Ureter (tissue), 1 donor: ENCODE data around the gene C11orf65. TPM values are rescaled to one million over a fixed set of nuclear protein-coding genes. Genes with fewer than 3 reads are reported as not detected.

Experiments used
- DNase-seq: peaks from one replicate; pipeline ENCODE4 v3.0.0-alpha.2; 2020; ENCODE audit warnings: low spot score
- total RNA-seq: library from RNA; stranded (reverse); gene quantifications from one replicate; pipeline ENCODE4 v1.2.4, GENCODE V29; 2023
- donor health status: DM: yes; HTN: yes; CAD: no.

C11orf65 gene, protein sequence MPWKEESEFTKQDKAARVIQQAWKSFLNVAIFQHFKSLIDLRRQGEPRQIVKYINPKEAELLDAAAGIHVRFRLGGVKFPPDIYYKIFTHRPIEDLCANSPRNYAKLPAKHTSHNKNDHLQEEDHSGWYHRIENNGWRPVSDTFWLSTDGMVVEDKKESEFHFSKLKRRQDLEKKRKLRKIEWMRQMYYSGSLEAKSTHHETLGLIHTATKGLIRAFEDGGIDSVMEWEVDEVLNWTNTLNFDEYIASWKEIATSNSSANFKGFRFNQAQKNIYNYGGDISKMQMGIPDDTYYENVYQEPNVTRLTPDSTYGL
- total RNA-seq = 1.5 TPM

DNA sequence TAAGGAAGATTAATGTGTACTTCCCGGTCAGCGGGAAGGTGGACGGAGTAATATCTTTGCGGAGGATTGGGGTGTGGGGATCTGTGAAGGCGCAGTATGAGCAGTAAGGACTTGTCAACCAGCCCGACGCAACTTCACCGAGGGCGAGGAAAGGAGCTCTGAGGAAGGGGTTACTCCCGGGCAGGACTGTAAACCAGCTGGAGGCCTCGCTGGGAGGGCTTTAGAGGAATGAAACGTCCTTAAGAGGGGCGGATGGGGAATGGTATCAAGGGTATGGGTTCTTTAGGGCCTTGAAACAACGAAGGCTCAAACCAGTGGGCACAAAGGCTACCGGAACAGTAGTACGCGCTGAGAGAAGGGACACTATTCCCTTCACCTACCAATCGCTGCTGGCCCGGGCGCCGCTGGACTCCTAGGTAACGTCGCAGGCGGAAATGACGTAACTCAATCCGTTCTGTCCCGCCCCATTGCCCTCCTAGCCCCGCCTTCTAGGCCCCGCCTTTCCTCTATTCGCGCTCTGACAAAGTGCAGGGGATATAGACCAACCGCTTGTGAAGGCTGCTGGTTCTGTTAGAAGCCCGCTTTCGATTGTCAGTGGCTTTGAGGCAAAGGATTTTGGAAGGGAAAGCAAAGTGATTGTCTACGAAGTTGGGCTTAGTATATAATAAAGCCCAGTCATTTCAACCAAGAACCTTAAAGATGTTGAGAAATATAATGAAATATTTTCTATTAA is at the start of gene C11orf65:
TSS of gene C11orf65 (minus strand) at position 439 of the 733 bp plus-strand sequence. CDS start 5,970 bp downstream, outside the sequence.
- DNase-seq = peak; percentile 97

DNA sequence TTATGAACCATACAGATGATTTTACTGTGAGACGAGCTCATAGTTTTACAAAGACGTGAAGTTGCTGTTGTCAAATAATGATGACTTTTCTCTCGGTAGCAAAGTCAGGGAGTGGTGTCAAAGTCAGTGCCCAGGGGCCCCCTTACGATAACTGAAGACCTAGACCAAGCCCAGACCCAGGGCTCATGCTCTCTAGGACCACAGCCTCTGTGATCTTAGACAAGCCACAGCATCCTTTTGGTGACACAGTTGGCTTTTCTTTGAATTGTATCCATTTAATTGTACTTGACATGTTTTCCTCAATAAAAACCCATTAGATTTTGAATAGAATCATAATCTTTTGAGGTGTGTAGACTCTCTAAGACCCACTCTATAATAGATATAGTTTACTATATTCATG is 48.8 kb upstream of the C11orf65 start:
- no peak for DNase-seq

DNA sequence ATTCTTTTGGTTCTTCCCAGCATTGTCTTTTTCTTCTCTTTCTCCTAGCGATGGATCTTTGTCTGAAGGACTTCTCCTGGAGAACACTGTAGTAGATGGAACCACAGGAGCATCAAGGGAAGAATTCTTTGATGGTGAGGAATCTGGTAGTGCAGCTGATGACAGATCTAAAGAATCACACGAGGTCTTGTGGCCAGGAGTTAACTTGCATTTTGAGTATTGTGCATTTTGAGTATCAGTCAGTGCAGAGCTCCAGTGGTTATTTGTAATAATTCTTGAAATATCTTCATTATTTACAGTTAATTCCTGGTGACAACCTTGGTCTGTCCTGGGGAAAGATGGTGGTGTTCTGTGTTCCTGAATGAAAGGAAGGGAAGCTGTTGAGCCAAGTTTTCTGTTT is 45.4 kb upstream of the C11orf65 start:
- DNase-seq = no peak

DNA sequence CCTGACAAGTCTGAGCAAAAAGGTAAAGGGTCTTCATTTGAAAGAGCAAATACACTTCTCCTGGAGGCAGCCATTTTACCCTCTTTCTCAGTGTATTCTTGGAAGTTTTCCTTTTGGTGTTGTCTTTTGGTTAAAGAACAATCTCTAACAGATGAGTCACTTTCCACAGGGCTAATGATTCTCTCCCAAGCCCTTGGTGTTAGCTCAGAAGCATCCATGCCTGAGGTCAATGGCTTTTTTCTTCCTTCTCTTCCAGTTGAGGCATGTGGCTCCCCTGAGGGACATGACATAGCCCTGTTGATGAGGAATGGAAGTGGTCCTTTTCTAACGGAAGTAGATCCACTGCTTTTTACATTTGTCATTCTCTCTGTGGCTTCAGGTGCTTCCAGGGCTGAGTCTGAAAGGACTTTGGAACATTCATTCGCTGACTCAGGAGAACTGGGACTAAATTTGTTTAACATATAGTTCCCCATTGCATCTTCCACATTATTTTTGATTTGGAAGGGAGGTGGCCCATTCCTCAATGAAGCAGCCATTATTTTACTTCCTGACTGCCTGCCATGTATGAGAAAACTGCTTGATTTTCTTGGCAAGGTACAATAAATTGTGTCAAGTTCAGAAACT is 44.6 kb upstream of the C11orf65 start:
- no peak for DNase-seq

DNA sequence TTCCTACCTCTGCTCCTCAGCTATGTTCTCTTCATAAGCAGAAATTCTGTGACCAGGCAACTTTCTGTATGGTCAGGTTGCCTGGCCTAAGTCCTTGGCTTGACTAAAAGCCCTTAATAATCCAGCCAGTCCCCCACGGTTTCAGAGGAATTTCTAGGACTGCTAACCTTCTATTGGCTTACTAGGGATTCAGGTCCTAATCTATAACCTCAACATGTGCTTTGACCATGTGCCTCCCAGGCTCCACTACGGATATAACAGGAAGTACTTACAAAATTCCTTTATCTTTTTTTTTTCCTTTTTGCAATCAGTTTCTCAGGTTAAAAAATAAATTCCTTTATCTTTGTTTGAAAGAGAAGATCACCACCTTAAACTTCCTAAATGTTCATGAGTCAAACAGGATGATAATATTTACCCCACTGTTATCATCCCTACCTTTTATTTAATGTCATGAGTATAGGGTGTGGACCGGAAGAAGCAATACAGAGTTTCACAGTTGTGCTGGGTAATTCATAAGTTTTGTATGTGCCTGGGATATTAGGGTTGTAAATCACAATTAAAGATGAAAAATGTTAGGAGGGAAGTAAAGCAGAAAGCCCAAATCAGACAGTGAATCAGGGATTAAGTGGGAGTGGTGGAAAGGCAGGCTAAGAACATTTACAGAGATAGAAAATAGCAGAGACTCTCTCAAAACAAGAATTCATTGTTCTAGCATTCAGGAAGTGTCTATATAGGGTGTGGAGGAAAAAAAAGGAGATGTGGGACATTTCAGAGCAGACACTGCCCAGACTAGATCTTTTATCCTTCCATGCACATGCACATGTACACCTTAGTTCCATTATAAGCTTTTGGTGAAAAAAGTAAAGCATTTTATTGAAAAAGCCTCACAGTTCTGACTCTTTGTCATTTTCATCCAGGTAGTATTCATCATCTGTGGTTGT is 41.6 kb upstream of the C11orf65 start:
- no peak for DNase-seq

DNA sequence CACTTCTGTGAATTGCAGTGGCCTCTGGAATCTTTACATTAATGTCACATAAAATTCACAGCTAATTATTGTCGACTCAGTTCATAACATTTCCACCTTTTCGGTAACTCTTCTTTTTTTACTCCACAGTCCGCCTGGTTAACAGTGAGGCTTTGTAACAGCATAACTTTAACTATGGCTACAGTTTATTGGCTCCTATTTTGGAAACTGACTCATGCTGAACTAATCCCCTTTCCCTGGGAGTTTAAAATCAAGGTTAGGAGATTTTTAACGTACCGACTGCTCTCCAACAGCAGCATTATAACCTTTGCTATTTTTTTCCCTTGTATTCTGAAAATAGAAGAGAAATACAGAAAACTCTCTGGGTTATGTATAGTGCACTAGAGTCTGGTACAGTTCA is 34.1 kb upstream of the C11orf65 start:
- no peak for DNase-seq

DNA sequence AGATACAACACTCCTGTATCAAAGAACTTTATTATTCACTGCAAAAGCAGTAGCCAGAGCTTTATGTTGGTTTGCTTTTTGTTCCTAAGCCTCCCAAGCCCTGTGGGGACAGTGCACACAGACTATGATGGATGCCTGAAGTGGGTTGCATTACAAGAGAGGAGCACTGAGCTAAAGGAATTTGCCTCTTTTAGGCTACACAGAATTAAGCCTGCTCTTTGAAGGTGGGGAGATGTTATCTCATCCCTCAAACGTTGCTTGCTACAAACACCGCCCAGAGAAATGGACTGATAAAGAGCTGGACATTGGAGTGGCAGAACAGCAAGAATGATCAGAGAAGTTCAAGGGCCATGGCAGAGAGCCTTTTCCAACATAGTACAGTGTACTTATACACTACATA is 33.4 kb upstream of the C11orf65 start:
- no peak for DNase-seq

DNA sequence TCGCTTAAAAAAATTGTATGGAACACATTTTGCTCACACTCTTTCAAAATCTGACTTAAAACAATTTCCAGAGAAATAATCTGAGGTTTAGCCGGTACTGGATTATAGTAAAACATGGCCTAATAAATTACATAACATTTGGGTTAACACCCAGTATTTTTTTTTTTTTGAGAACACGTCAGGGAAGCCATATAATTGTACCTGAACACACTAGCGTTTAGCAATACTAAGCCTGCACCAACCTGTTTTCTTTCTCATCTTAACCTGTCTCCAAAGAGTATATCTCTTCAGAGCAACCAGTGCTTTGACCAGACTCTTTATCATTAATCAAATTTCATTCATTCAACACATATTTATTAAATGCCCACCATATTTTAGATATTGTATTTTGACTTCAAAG is 32.8 kb upstream of the C11orf65 start:
- DNase-seq = no peak

DNA sequence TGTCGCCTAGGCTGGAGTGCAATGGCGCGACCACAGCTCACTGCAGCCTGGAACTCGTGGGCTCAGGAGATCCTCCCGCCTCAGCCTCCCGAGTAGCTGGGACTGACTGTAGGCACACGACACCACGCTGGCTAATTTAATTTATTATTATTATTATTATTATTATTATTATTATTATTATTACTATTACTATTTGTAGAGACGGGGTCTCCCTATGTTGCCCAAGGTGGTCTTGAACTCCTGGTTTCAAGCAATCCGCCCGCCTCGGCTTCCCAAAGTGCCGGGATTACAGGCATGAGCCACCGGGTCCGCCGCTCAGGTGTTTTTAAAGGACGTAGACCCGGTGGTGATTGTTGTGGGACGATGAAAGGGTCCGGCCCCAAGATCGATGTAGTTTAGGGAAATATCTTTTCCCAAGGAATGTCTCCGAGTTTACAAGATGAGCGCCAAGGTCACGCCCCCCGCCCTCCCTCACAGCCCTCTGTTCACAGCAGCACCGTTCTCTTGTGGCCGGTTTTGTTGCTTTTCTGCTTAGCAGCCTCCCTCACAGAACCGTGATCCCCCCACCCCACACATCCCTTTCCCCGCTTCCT is 31.6 kb upstream of the C11orf65 start:
- peak; percentile 44 for DNase-seq

DNA sequence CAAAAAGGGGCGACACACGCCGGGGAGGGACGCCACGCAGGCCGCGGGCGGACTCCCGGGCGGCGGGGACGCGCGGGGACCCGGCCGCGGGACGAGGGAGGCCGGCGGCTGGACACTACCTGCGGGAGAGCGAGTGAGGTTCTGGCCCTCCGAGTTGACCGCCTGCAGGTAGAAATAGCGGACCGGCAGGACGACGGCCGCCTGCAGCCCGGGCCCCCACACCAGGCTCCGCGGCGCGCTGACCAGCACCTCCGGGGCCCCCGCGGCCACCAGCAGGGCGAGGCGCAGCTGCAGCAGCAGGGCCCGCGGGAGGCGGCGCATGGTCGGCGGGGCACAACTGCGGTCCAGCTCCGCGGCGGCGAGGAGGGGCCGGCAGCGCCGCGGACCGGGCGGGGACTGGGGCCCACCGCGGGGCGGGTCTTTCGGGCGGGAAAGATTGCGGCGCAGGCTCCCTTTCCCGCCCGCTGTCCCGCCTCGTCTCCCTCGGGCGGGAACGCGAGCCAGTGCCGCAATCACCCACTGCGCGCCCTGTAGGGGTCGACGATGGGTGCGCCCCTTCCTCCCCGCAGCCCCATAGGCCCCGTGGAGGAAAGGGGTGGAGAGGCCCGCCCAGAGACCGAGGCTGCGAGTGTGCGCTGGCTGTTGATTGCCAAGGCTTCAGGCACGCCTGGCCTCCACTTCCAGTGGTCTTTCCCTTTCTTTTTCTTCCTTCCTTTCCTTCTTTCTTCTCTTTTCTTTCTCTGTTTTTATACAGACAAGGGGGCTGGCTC is 30.9 kb upstream of the C11orf65 start, which contains the start of gene POGLUT3:
TSS of gene POGLUT3 (minus strand) at position 339 of the 770 bp plus-strand sequence. CDS start at position 321, 18 bp downstream.
- DNase-seq = peak; percentile 54

DNA sequence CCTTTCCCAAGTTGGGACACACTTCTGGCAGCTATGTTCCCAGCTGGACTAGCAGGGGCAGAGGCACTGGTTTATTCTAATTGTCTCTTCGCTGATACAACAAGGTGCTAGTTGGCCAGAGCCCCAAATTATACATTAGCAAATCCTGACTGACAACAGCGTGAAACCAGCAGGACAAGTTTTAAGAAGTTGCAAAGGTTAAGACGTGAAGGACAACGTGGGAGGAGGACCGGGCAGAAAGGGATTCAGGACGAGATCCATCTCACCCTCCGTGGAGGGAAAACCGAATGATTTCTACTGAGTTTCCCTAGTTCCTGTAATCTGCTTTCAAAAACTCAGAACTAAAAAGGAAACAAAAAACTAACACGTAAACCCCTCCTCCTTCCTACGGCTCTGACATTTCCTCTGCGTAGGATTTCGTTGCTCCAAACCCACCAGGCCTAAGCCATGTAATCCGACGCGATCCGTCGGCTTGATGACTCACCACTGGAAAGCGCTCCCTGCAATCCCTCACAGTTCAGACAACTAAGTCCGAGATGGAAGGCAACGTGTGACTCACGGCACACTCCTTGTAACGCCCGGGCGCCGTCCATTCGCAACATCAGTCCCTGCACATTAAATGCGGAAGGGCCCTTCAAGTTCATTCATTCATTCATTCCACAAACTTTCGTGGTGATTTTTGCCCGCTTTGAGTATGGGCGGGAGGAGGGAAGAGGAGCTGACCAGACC is 30.2 kb upstream of the C11orf65 start:
- peak; percentile 89 for DNase-seq

DNA sequence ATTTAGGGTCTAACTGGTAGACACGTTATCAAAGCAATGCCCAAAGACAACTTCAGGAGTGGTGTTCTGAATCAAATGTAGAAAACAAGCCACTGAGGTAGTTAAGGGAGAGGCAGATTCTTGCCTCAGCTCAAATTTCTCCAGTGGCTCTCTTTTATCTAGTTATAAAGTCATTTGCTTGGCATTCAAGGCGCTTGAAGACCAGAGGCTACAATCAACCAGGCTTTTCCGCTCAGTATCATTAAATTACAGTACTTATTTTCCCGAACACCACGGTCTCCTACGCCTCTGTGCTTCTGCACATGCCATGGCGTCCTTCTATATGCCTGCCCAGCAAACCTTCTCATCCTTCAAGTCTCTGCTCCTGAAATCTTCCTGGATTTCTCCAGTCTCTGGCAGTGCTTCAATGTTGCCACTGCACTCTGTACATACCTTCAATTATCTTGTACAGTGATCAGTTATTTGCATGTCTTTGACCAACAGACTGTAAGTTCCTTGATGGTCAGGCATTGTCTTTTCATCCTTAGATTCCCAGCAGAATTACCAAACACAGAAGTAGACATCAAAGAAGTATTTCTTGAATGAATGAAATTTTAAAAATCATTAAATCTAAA is 29.4 kb upstream of the C11orf65 start:
- no peak for DNase-seq

DNA sequence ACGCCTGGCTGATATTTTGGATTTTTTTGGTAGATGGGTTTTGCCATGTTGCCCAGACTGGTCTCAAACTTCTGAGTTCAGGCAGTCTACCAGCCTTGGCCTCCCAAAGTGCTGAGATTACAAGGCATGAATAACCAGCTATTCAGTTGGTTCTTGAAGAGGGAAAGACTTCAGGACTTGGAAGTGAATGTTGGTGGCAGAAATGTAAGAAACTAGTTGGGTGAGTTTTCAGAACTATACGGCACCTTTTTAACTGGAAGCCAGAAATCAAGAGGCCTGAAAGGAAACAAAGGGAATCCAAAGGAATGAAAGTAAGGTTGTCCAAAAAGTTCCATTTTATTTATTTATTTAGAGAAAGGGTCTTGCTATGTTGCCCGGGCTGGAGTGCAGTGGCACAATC is 28.0 kb upstream of the C11orf65 start:
- DNase-seq = no peak

DNA sequence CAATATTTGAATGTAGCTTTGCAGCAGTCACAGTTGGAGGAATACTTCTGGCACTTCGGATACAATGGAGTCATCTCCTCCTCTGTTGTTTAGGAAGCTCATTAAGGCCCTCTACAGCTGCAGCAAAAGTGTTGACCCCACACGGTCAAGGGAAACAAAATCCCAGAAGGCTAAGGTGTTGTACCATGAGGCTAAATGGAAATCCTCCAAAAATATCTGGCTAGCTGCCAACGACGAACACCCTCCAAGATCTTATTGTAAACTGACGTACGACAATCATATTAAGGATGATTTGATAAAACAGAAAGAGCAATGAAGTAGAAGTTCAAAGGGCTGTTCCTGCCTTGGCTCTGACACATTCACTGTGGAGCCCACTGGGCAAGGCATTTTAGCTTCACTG is 26.9 kb upstream of the C11orf65 start:
- DNase-seq = no peak

DNA sequence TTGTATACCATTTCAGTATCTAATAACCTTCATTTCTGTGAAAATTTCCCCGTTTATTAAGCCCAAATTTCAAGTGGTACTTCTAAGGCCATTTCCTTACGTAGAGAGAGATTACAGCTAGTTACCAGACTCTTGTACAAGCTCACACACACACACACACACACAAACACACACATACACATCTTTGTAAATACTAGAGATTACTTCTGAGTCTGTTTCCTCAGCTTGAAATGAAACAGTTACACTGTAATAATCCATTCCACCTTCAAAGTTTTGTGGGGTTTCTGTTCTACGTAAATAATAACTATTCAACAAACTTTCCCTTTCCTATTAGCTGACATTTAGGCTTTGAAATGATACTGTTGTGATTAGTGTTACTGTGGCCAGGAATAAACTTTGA is 24.6 kb upstream of the C11orf65 start:
- no peak for DNase-seq

DNA sequence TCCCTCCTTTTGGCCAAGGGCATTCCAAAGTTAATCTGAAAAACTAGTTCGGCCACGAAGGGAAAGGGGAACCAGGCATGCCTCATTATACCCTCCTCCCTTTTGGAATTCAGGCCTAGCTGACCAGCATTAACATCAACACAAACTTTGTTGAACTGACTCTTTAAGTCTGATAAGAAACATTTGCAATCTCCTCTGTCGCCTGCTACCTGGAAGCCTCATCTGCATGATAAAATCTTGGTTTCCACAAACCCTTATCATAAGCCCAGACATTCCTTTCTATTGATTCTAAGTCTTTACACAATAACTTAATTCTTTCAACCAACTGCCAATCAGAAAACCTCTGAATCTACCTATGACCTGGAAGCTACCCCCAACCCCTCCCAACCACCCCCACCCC is 19.5 kb upstream of the C11orf65 start:
- no peak for DNase-seq

DNA sequence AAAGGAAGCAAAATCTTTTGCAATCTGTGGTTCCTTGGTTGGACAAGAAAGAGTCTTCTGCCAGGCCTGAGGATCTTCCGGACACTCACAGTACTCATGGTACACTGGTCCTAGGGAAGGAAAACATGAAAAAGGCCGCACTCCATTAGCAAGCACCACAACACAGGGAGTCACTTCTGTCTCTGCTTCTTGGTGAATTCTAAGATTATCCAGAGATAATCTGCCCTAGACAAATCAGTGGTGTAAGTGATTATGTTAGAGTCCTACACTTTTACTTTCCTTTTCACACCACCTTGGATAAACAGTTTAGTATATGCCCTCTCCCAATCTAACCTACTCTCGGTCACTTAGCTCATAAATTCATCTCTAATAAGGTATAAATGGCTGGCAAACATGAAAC is 19.0 kb upstream of the C11orf65 start:
- DNase-seq = no peak

DNA sequence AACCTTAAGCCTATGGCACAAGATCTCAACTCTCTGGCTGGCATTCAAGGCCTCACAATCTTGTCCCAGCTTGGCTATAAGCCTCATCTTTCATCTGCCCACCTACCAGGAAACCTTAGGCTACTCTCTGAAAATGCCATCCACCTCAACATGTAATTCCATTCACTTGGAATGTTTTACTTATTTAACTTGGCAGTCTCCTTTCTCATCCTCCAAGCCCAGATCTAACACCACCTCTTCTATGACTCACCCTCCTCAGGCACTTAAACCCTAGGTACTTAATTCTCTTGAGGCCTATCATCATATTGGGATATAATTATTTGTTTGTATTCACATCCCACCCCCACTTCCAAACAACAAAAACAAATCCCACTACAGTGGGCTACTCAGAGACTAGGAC is 15.8 kb upstream of the C11orf65 start:
- no peak for DNase-seq
